Transverse colon (tissue), 3 donors: ENCODE data around the gene TMEM108.

Experiments
- EP300 ChIP-seq: sonication (generic); formaldehyde crosslinking; IDR thresholded peaks from one replicate; pipeline ENCODE4 v1.6.1; 2017; ENCODE audit warnings: antibody characterized with exemption, low read depth
- TF ChIP-seq, protein P1 (sequence below), 5 experiments: fragments of 200-600 bp in 3 of 5; fragments of 450-650 bp in 2 of 5; sonication (generic) in 3 of 5; IDR thresholded peaks; 1 replicate in 2 of 5; 2 replicates in 3 of 5; pipeline ENCODE4 v1.5.1; 2016 to 2017; ENCODE audit warnings: antibody characterized with exemption in 5 of 5, inconsistent platforms in 3 of 5, mild to moderate bottlenecking in 2 of 5, moderate library complexity in 1 of 5

DNA sequence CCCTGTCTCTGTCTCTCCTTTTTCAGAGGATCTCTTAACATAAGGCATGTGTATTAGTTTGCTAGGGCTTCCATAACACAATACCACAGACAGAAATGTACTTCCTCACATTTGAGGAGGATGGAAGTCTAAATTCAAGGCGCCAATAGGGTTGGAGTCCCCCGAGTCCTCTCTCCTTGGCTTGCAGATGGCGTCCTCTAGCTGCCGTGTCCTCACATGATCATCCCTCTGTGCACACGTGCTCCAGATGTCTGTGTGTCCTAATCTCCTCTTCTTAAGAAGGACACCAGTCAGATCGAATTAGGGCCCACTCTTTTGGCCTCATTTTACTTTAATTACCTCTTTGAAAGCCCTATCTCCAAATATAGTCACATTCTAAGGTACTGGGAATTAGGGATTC lies 338.6 kb downstream of the TMEM108 start:
- TF ChIP-seq, protein P1, sequence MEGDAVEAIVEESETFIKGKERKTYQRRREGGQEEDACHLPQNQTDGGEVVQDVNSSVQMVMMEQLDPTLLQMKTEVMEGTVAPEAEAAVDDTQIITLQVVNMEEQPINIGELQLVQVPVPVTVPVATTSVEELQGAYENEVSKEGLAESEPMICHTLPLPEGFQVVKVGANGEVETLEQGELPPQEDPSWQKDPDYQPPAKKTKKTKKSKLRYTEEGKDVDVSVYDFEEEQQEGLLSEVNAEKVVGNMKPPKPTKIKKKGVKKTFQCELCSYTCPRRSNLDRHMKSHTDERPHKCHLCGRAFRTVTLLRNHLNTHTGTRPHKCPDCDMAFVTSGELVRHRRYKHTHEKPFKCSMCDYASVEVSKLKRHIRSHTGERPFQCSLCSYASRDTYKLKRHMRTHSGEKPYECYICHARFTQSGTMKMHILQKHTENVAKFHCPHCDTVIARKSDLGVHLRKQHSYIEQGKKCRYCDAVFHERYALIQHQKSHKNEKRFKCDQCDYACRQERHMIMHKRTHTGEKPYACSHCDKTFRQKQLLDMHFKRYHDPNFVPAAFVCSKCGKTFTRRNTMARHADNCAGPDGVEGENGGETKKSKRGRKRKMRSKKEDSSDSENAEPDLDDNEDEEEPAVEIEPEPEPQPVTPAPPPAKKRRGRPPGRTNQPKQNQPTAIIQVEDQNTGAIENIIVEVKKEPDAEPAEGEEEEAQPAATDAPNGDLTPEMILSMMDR (IDR thresholded peaks at IDR 0.05), result no peak
- no peak for TF ChIP-seq EP300
